GM12878 (cell line): ENCODE data around the gene GNA15. TPM values are rescaled to one million over a fixed set of nuclear protein-coding genes. Genes with fewer than 3 reads are reported as not detected.

Source experiments
- ATAC-seq: fragments of 200-7000 bp; cut with Tn5 transposase; 3 replicates; pipeline ENCODE4 v1.9.1; 2020; ENCODE audit warnings: mild to moderate bottlenecking, moderate library complexity
- BruUV-seq: library from RNA; stranded (reverse); fragments of 400-500 nt; replicated peaks from 2 replicates; lab custom pipeline; 2021; lab: Mats Ljungman, UMichigan
- CTCF ChIA-PET: fragments of 300-600 bp; sonication (Branson Sonifier 250); formaldehyde crosslinking; extraction: SDS; loops from one replicate; lab custom pipeline; 2021; ENCODE audit warnings: inconsistent platforms; lab: Yijun Ruan, JAX
- POLR2A ChIA-PET: fragments of 350-600 bp; formaldehyde crosslinking; extraction: SDS; loops from one replicate; lab custom pipeline; 2021; ENCODE audit warnings: inconsistent platforms; lab: Charles Lee
- RAD21 ChIA-PET: fragments of 300-600 bp; sonication (Branson Sonifier 250); formaldehyde crosslinking; loops from one replicate; lab custom pipeline; 2023; ENCODE audit warnings: antibody characterized with exemption; ENCODE audit not compliant: unreplicated experiment; lab: Charles Lee
- SMC1A ChIA-PET: fragments of 300-600 bp; sonication (Branson Sonifier 250); formaldehyde crosslinking; loops from one replicate; lab custom pipeline; 2023; ENCODE audit not compliant: unreplicated experiment, uncharacterized antibody; lab: Charles Lee
- DNase-seq: peaks from one replicate; pipeline ENCODE4 v3.0.0-alpha.2; 2011; ENCODE audit warnings: low read depth, low spot score
- FAIRE-seq: peaks from 3 replicates; lab custom pipeline; 2011; peaks lifted over from hg19 to GRCh38; lab: Jason Lieb, UNC
- H2AFZ ChIP-seq: 2 replicates; pipeline ENCODE4 v1.6.0; 2011; ENCODE audit warnings: low read depth, low read length, control low read depth; ENCODE audit not compliant: control insufficient read depth
- H3K27ac ChIP-seq: 2 replicates; pipeline ENCODE4 v1.5.1; 2011; ENCODE audit warnings: control low read depth; ENCODE audit not compliant: control insufficient read depth, insufficient read depth
- H3K27me3 ChIP-seq, 2 experiments: replicated peaks in 1 of 2; 2 replicates each; pipeline versions ENCODE4 v1.6.0 to v1.6.1; 2011; ENCODE audit warnings: low read length in 1 of 2; ENCODE audit not compliant: control insufficient read depth in 2 of 2, insufficient read depth in 2 of 2
- H3K36me3 ChIP-seq, 2 experiments: 2 replicates each; pipeline ENCODE4 v1.5.1; 2011; ENCODE audit warnings: low read length in 1 of 2; ENCODE audit not compliant: control insufficient read depth in 2 of 2, insufficient read depth in 2 of 2
- H3K4me1 ChIP-seq: 2 replicates; pipeline ENCODE4 v1.6.1; 2011; ENCODE audit warnings: mild to moderate bottlenecking, low read length, moderate library complexity, mixed read lengths; ENCODE audit not compliant: control insufficient read depth, insufficient read depth
- H3K4me2 ChIP-seq: 2 replicates; pipeline ENCODE4 v1.6.0; 2011; ENCODE audit warnings: control low read depth; ENCODE audit not compliant: control insufficient read depth, insufficient read depth
- H3K4me3 ChIP-seq: fragments of 200-600 bp; sonication (generic); 2 replicates; pipeline ENCODE4 v1.5.1; 2016
- H3K79me2 ChIP-seq: 2 replicates; pipeline ENCODE4 v1.6.0; 2011; ENCODE audit warnings: low read length; ENCODE audit not compliant: control insufficient read depth, insufficient read depth
- H3K9ac ChIP-seq: 2 replicates; pipeline ENCODE4 v1.8.0; 2011; ENCODE audit warnings: low read length, control low read depth, mixed read lengths; ENCODE audit not compliant: control insufficient read depth, insufficient read depth
- H3K9me3 ChIP-seq: replicated peaks from 3 replicates; pipeline ENCODE4 v1.5.1; 2011; ENCODE audit warnings: mild to moderate bottlenecking, low read length; ENCODE audit not compliant: control insufficient read depth, insufficient read depth
- H4K20me1 ChIP-seq: 2 replicates; pipeline ENCODE4 v1.6.0; 2011; ENCODE audit not compliant: control insufficient read depth, insufficient read depth
- CBX3 ChIP-seq: fragments of 200-600 bp; sonication (generic); IDR thresholded peaks from 2 replicates; pipeline ENCODE4 v1.6.1; 2016; ENCODE audit warnings: low read depth, borderline replicate concordance
- MEF2B ChIP-seq: fragments of 450-650 bp; IDR thresholded peaks from 2 replicates; pipeline ENCODE4 v1.6.1; 2018; ENCODE audit warnings: mild to moderate bottlenecking, moderate library complexity; ENCODE audit not compliant: partially characterized antibody, poor library complexity, severe bottlenecking
- RELA ChIP-seq: fragments of 450-650 bp; IDR thresholded peaks from 2 replicates; pipeline ENCODE4 v1.8.0; 2014; ENCODE audit warnings: borderline replicate concordance; ENCODE audit not compliant: partially characterized antibody
- RUNX3 ChIP-seq: IDR thresholded peaks from 2 replicates; pipeline ENCODE4 v1.6.1; 2012; ENCODE audit warnings: low read length, inconsistent platforms
- SMC3 ChIP-seq: IDR thresholded peaks from 2 replicates; pipeline ENCODE4 v1.6.1; 2011; ENCODE audit warnings: low read length, improper control_type of control experiment, borderline replicate concordance
- YY1 ChIP-seq: IDR thresholded peaks from 2 replicates; pipeline ENCODE4 v1.6.1; 2011; ENCODE audit warnings: low read depth, mild to moderate bottlenecking, low read length
- ZBTB40 ChIP-seq: fragments of 450-650 bp; IDR thresholded peaks from 2 replicates; pipeline ENCODE4 v1.6.1; 2016; ENCODE audit warnings: mild to moderate bottlenecking, moderate library complexity, borderline replicate concordance
- ZNF207 ChIP-seq: fragments of 450-650 bp; IDR thresholded peaks from 2 replicates; pipeline ENCODE4 v1.6.1; 2014; ENCODE audit warnings: antibody characterized with exemption, mild to moderate bottlenecking, borderline replicate concordance
- WGBS: methylation state at CpG from one replicate; pipeline ENCODE4 v1.1.6; 2016; ENCODE audit warnings: low lambda C conversion rate; ENCODE audit not compliant: insufficient replicate concordance, insufficient coverage; ENCODE audit errors: missing lambda C conversion rate; 5-methylcytosine and 5-hydroxymethylcytosine counted together
- in situ Hi-C: fragments of 300-500 bp; cut with MboI; formaldehyde crosslinking; loops from 9 replicates; pipeline ENCODE4 v1.14.3; 2018; ENCODE audit warnings: mixed read lengths
- intact Hi-C: fragments of 100-400 bp; cut with micrococcal nuclease; formaldehyde crosslinking; loops from one replicate; pipeline ENCODE4 v1.14.2; 2022; ENCODE audit not compliant: unreplicated experiment
- polyA plus RNA-seq, 11 experiments: library from polyadenylated mRNA; depleted of rRNA in 4 of 11; unstranded in 6 of 11; stranded (reverse) in 5 of 11; fragments of >200 nt; fragmentation: Nextera tagmentation in 4 of 11; fragmentation: Illumina TruSeq in 1 of 11; extraction: Ambion mirVana in 4 of 11; extraction: Trizol in 1 of 11; gene quantifications; 1 replicate in 1 of 11; 2 replicates in 10 of 11; pipeline versions ENCODE4 v1.2.1 to v1.2.3, GENCODE V29; 2011 to 2016; ENCODE audit warnings: inconsistent platforms in 2 of 11, missing spikeins in 2 of 11, low read depth in 1 of 11
- total RNA-seq, 4 experiments: library from RNA; depleted of rRNA in 3 of 4; stranded (reverse); fragments of >200 nt in 3 of 4; fragmentation: Illumina TruSeq in 1 of 4; extraction: Trizol in 1 of 4; gene quantifications; 2 replicates each; pipeline versions ENCODE4 v1.2.1 to v1.2.3, GENCODE V29; 2013 to 2021
- TF ChIP-seq, protein P1 (sequence below): fragments of 450-650 bp; formaldehyde crosslinking; IDR thresholded peaks from 2 replicates; pipeline ENCODE4 v1.5.0; 2022; ENCODE audit warnings: mild to moderate bottlenecking, missing genetic modification characterization

Gene GNA15
- total and polyA plus RNA-seq, 10 of the 15 experiments (the other 5 are each of a cell fraction or from before 2014, with no cell fraction given) = 0.42 to 18.0 (median 9.4) TPM

DNA sequence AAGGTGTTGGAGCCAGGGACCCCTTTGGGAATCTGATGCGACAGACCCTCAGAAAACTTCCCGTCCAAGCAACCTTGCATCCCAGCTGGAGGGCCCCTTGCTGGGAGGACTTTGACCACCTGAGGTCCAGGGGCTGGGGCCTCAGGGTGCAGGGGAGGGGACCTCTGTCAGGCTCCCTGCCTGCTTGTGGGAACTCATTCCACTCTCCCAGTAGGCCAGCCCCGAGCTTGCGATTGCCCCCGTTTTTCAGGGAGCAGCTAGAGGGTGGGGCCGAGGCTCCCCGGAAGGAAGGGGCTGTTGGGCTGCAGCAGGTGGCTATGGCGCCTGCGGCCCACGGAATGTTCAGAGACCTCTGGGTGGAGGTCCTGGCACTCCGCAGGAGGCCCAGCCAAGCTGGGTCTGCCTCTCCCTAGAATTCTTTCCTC is 38.9 kb upstream of the GNA15 start:
- 93% methylated on average over 11 of the region's 11 CpGs for whole genome bisulfite sequencing
- no peaks in the 10 kb centered on the region; a peak in 2 of 4 replicates for H3K27me3 ChIP-seq
- no peak overlapping the region for H3K4me2 ChIP-seq
- H3K4me3 ChIP-seq = no peak overlapping the region
- H3K9me3 ChIP-seq = no peaks in the 10 kb centered on the region
- in situ Hi-C loops (no loop called here), intact Hi-C loops (no loop called here)
- FAIRE-seq (no peak), ATAC-seq (no peak), DNase-seq (no peak)
- no peaks in the 10 kb centered on the region for H3K79me2 ChIP-seq
- no peak overlapping the region for H3K9ac ChIP-seq
- no peak for TF ChIP-seq RUNX3
- no TSS peak for BruUV-seq
- H3K4me1 ChIP-seq = peaks cover 17% of the 10 kb centered on the region
- ChIA-PET SMC1A (no interaction called here), CTCF (interaction anchor here (1.0 kb wide), 1 partner anchor 28 kb away, joined by 3 read pairs; no protein-coding TSS in a partner anchor), POLR2A (interaction anchor here (0.6 kb wide), 1 partner anchor 112 kb away, joined by 3 read pairs; no protein-coding TSS in a partner anchor), RAD21 (interaction anchor here (0.7 kb wide), 1 partner anchor 111 kb away, joined by 3 read pairs; no protein-coding TSS in a partner anchor)
- no peak overlapping the region for H2AFZ ChIP-seq
- no peaks in the 10 kb centered on the region for H3K36me3 ChIP-seq
- H3K27ac ChIP-seq = no peak overlapping the region
- no peaks in the 10 kb centered on the region for H4K20me1 ChIP-seq

GRCh38 chr19:3097442-3097871 is 38.4 kb upstream of the GNA15 start:
- Histone ChIP-seq H3K4me2 (no peak overlapping the region), H3K79me2 (no peaks in the 10 kb centered on the region), H3K9ac (no peak overlapping the region), H3K27ac (no peak overlapping the region), H3K4me1 (peaks cover 17% of the 10 kb centered on the region), H3K27me3 (no peaks in the 10 kb centered on the region; a peak in 2 of 4 replicates), H4K20me1 (no peaks in the 10 kb centered on the region), H3K9me3 (no peaks in the 10 kb centered on the region), H2AFZ (no peak overlapping the region), H3K36me3 (no peaks in the 10 kb centered on the region), H3K4me3 (no peak overlapping the region)
- SMC1A ChIA-PET = no interaction called here
- 58% methylated on average over 20 of the region's 24 CpGs for WGBS
- POLR2A ChIA-PET = interaction anchor here (0.6 kb wide), 1 partner anchor 113 kb away, joined by 3 read pairs; no protein-coding TSS in a partner anchor
- CTCF ChIA-PET = interaction anchor here (1.0 kb wide), 1 partner anchor 28 kb away, joined by 3 read pairs; no protein-coding TSS in a partner anchor
- no TSS peak for BruUV-seq
- intact Hi-C loops (no loop called here), in situ Hi-C loops (no loop called here)
- RAD21 ChIA-PET = no interaction called here
- ATAC-seq (no peak), FAIRE-seq (no peak), DNase-seq (no peak)
- TF ChIP-seq MEF2B = no peak
- no peak for TF ChIP-seq RUNX3
- TF ChIP-seq YY1 = no peak
- TF ChIP-seq RELA = no peak
- TF ChIP-seq, protein P1, sequence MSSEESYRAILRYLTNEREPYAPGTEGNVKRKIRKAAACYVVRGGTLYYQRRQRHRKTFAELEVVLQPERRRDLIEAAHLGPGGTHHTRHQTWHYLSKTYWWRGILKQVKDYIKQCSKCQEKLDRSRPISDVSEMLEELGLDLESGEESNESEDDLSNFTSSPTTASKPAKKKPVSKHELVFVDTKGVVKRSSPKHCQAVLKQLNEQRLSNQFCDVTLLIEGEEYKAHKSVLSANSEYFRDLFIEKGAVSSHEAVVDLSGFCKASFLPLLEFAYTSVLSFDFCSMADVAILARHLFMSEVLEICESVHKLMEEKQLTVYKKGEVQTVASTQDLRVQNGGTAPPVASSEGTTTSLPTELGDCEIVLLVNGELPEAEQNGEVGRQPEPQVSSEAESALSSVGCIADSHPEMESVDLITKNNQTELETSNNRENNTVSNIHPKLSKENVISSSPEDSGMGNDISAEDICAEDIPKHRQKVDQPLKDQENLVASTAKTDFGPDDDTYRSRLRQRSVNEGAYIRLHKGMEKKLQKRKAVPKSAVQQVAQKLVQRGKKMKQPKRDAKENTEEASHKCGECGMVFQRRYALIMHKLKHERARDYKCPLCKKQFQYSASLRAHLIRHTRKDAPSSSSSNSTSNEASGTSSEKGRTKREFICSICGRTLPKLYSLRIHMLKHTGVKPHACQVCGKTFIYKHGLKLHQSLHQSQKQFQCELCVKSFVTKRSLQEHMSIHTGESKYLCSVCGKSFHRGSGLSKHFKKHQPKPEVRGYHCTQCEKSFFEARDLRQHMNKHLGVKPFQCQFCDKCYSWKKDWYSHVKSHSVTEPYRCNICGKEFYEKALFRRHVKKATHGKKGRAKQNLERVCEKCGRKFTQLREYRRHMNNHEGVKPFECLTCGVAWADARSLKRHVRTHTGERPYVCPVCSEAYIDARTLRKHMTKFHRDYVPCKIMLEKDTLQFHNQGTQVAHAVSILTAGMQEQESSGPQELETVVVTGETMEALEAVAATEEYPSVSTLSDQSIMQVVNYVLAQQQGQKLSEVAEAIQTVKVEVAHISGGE = no peak
- no peak for TF ChIP-seq SMC3
- no peak for TF ChIP-seq CBX3
- TF ChIP-seq ZBTB40 = no peak
- no peak for TF ChIP-seq ZNF207
